GM12878 (cell line): ENCODE data around the gene NPAS3. TPM values are rescaled to one million over a fixed set of nuclear protein-coding genes. Genes with fewer than 3 reads are reported as not detected.
A peak's percentile ranks its signal among the peaks of the same experiment; 100 is the strongest.

ENCODE experiments used
- ATAC-seq: fragments of 200-7000 bp; cut with Tn5 transposase; 3 replicates; pipeline ENCODE4 v1.9.1; 2020; ENCODE audit warnings: mild to moderate bottlenecking, moderate library complexity
- BruUV-seq: library from RNA; stranded (reverse); fragments of 400-500 nt; replicated peaks from 2 replicates; lab custom pipeline; 2021; lab: Mats Ljungman, UMichigan
- CTCF ChIA-PET: fragments of 300-600 bp; sonication (Branson Sonifier 250); formaldehyde crosslinking; extraction: SDS; loops from one replicate; lab custom pipeline; 2021; ENCODE audit warnings: inconsistent platforms; lab: Yijun Ruan, JAX
- POLR2A ChIA-PET: fragments of 350-600 bp; formaldehyde crosslinking; extraction: SDS; loops from one replicate; lab custom pipeline; 2021; ENCODE audit warnings: inconsistent platforms; lab: Charles Lee
- RAD21 ChIA-PET: fragments of 300-600 bp; sonication (Branson Sonifier 250); formaldehyde crosslinking; loops from one replicate; lab custom pipeline; 2023; ENCODE audit warnings: antibody characterized with exemption; ENCODE audit not compliant: unreplicated experiment; lab: Charles Lee
- SMC1A ChIA-PET: fragments of 300-600 bp; sonication (Branson Sonifier 250); formaldehyde crosslinking; loops from one replicate; lab custom pipeline; 2023; ENCODE audit not compliant: unreplicated experiment, uncharacterized antibody; lab: Charles Lee
- DNase-seq: peaks from one replicate; pipeline ENCODE4 v3.0.0-alpha.2; 2011; ENCODE audit warnings: low read depth, low spot score
- FAIRE-seq: peaks from 3 replicates; lab custom pipeline; 2011; peaks lifted over from hg19 to GRCh38; lab: Jason Lieb, UNC
- H2AFZ ChIP-seq: 2 replicates; pipeline ENCODE4 v1.6.0; 2011; ENCODE audit warnings: low read depth, low read length, control low read depth; ENCODE audit not compliant: control insufficient read depth
- H3K27ac ChIP-seq: 2 replicates; pipeline ENCODE4 v1.5.1; 2011; ENCODE audit warnings: control low read depth; ENCODE audit not compliant: control insufficient read depth, insufficient read depth
- H3K27me3 ChIP-seq, 2 experiments: replicated peaks in 1 of 2; 2 replicates each; pipeline versions ENCODE4 v1.6.0 to v1.6.1; 2011; ENCODE audit warnings: low read length in 1 of 2; ENCODE audit not compliant: control insufficient read depth in 2 of 2, insufficient read depth in 2 of 2
- H3K36me3 ChIP-seq, 2 experiments: 2 replicates each; pipeline ENCODE4 v1.5.1; 2011; ENCODE audit warnings: low read length in 1 of 2; ENCODE audit not compliant: control insufficient read depth in 2 of 2, insufficient read depth in 2 of 2
- H3K4me1 ChIP-seq: 2 replicates; pipeline ENCODE4 v1.6.1; 2011; ENCODE audit warnings: mild to moderate bottlenecking, low read length, moderate library complexity, mixed read lengths; ENCODE audit not compliant: control insufficient read depth, insufficient read depth
- H3K4me2 ChIP-seq: 2 replicates; pipeline ENCODE4 v1.6.0; 2011; ENCODE audit warnings: control low read depth; ENCODE audit not compliant: control insufficient read depth, insufficient read depth
- H3K4me3 ChIP-seq: fragments of 200-600 bp; sonication (generic); 2 replicates; pipeline ENCODE4 v1.5.1; 2016
- H3K79me2 ChIP-seq: 2 replicates; pipeline ENCODE4 v1.6.0; 2011; ENCODE audit warnings: low read length; ENCODE audit not compliant: control insufficient read depth, insufficient read depth
- H3K9ac ChIP-seq: 2 replicates; pipeline ENCODE4 v1.8.0; 2011; ENCODE audit warnings: low read length, control low read depth, mixed read lengths; ENCODE audit not compliant: control insufficient read depth, insufficient read depth
- H3K9me3 ChIP-seq: replicated peaks from 3 replicates; pipeline ENCODE4 v1.5.1; 2011; ENCODE audit warnings: mild to moderate bottlenecking, low read length; ENCODE audit not compliant: control insufficient read depth, insufficient read depth
- H4K20me1 ChIP-seq: 2 replicates; pipeline ENCODE4 v1.6.0; 2011; ENCODE audit not compliant: control insufficient read depth, insufficient read depth
- ATF7 ChIP-seq: fragments of 450-650 bp; IDR thresholded peaks from 2 replicates; pipeline ENCODE4 v1.6.1; 2016; ENCODE audit warnings: low read depth, mild to moderate bottlenecking
- BMI1 ChIP-seq: fragments of 450-650 bp; IDR thresholded peaks from 2 replicates; pipeline ENCODE4 v1.6.1; 2016; ENCODE audit warnings: mild to moderate bottlenecking, moderate library complexity, borderline replicate concordance
- CHD1 ChIP-seq: IDR thresholded peaks from 2 replicates; pipeline ENCODE4 v1.6.1; 2012; ENCODE audit warnings: low read depth, low read length, improper control_type of control experiment
- CREM ChIP-seq: IDR thresholded peaks from 2 replicates; pipeline ENCODE4 v1.6.1; 2014; ENCODE audit warnings: antibody characterized with exemption, low read depth
- EED ChIP-seq: sonication (generic); IDR thresholded peaks from 2 replicates; pipeline ENCODE4 v1.6.1; 2016; ENCODE audit warnings: antibody characterized with exemption, low read depth
- EZH2 ChIP-seq: IDR thresholded peaks from 2 replicates; pipeline ENCODE4 v1.6.1; 2012; ENCODE audit warnings: low read depth, mild to moderate bottlenecking, control low read depth, inconsistent platforms, low read length, borderline replicate concordance; ENCODE audit not compliant: control insufficient read depth
- RFX5 ChIP-seq: IDR thresholded peaks from 2 replicates; pipeline ENCODE4 v1.6.1; 2011; ENCODE audit warnings: low read depth, low read length, improper control_type of control experiment
- TCF3 ChIP-seq: IDR thresholded peaks from 2 replicates; pipeline ENCODE4 v1.6.1; 2012; ENCODE audit warnings: low read depth, mild to moderate bottlenecking, low read length, borderline replicate concordance; ENCODE audit not compliant: insufficient read depth
- YBX1 ChIP-seq: fragments of 450-650 bp; IDR thresholded peaks from 2 replicates; pipeline ENCODE4 v1.6.1; 2016; ENCODE audit warnings: antibody characterized with exemption
- YY1 ChIP-seq: IDR thresholded peaks from 2 replicates; pipeline ENCODE4 v1.6.1; 2011; ENCODE audit warnings: low read depth, mild to moderate bottlenecking, low read length
- WGBS: methylation state at CpG from one replicate; pipeline ENCODE4 v1.1.6; 2016; ENCODE audit warnings: low lambda C conversion rate; ENCODE audit not compliant: insufficient replicate concordance, insufficient coverage; ENCODE audit errors: missing lambda C conversion rate; 5-methylcytosine and 5-hydroxymethylcytosine counted together
- in situ Hi-C: fragments of 300-500 bp; cut with MboI; formaldehyde crosslinking; loops from 9 replicates; pipeline ENCODE4 v1.14.3; 2018; ENCODE audit warnings: mixed read lengths
- intact Hi-C: fragments of 100-400 bp; cut with micrococcal nuclease; formaldehyde crosslinking; loops from one replicate; pipeline ENCODE4 v1.14.2; 2022; ENCODE audit not compliant: unreplicated experiment
- polyA plus RNA-seq, 11 experiments: library from polyadenylated mRNA; depleted of rRNA in 4 of 11; unstranded in 6 of 11; stranded (reverse) in 5 of 11; fragments of >200 nt; fragmentation: Nextera tagmentation in 4 of 11; fragmentation: Illumina TruSeq in 1 of 11; extraction: Ambion mirVana in 4 of 11; extraction: Trizol in 1 of 11; gene quantifications; 1 replicate in 1 of 11; 2 replicates in 10 of 11; pipeline versions ENCODE4 v1.2.1 to v1.2.3, GENCODE V29; 2011 to 2016; ENCODE audit warnings: inconsistent platforms in 2 of 11, missing spikeins in 2 of 11, low read depth in 1 of 11
- total RNA-seq, 4 experiments: library from RNA; depleted of rRNA in 3 of 4; stranded (reverse); fragments of >200 nt in 3 of 4; fragmentation: Illumina TruSeq in 1 of 4; extraction: Trizol in 1 of 4; gene quantifications; 2 replicates each; pipeline versions ENCODE4 v1.2.1 to v1.2.3, GENCODE V29; 2013 to 2021
- TF ChIP-seq, protein P1 (sequence below): fragments of 450-650 bp; IDR thresholded peaks from 2 replicates; pipeline ENCODE4 v1.6.1; 2017; ENCODE audit warnings: mild to moderate bottlenecking, moderate library complexity

Gene NPAS3
- total and polyA plus RNA-seq, 10 of the 15 experiments (the other 5 are each of a cell fraction or from before 2014, with no cell fraction given) = under 0.01 to 2.7 (median 0.03) TPM; not detected in 6

DNA sequence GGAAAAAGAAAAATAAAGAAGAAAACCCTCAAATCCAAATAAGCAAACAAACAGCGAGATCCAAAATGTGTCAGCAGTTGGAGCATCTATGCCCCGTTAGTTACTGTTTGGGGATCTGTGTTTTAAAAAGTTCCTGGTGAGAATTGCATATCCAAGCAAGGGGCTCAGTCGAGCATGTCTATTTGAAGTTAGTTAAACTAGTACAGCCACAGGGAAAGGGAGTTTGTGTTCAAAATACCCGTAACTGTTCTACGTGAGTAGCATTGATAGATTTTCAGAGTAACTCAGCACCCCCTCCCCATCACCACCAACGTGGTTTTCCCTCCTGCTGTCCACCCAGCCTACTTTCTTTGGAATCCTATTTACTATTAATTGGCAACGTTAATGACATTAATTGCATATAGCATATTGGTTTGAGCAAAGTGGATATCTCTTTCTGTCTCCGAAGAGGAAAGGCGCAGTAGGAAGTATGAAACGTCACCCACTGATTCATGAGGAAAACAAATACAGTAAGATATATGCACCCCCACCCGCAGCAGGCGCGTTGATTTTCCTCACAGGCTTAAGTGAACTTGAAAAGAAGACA, 1.5 kb downstream of the NPAS3 start:
- WGBS = 7% methylated on average over 13 of the region's 13 CpGs
- ChIA-PET RAD21 (no interaction called here), CTCF (no interaction called here), POLR2A (no interaction called here), SMC1A (no interaction called here)
- no peak for FAIRE-seq
- no peak overlapping the region for H3K4me3 ChIP-seq
- H4K20me1 ChIP-seq = no peaks in the 10 kb centered on the region
- no peak overlapping the region for H3K27ac ChIP-seq
- in situ Hi-C loops (no loop called here), intact Hi-C loops (no loop called here)
- no peaks in the 10 kb centered on the region for H3K9me3 ChIP-seq
- peaks cover 0 to 11% of the 10 kb centered on the region in 2 experiments for H3K27me3 ChIP-seq
- no peaks in the 10 kb centered on the region for H3K36me3 ChIP-seq
- H3K9ac ChIP-seq = no peak overlapping the region
- TF ChIP-seq EZH2 = peak; percentile 80; the same call in 1 of the 2 replicates
- TF ChIP-seq BMI1 = no peak
- no peaks in the 10 kb centered on the region for H3K4me1 ChIP-seq
- peak overlapping the region; percentile 25; the same call in 1 of the 2 replicates for H3K4me2 ChIP-seq
- DNase-seq = no peak
- H2AFZ ChIP-seq = no peak overlapping the region
- H3K79me2 ChIP-seq = no peaks in the 10 kb centered on the region
- ATAC-seq = no peak
- BruUV-seq = no TSS peak

DNA sequence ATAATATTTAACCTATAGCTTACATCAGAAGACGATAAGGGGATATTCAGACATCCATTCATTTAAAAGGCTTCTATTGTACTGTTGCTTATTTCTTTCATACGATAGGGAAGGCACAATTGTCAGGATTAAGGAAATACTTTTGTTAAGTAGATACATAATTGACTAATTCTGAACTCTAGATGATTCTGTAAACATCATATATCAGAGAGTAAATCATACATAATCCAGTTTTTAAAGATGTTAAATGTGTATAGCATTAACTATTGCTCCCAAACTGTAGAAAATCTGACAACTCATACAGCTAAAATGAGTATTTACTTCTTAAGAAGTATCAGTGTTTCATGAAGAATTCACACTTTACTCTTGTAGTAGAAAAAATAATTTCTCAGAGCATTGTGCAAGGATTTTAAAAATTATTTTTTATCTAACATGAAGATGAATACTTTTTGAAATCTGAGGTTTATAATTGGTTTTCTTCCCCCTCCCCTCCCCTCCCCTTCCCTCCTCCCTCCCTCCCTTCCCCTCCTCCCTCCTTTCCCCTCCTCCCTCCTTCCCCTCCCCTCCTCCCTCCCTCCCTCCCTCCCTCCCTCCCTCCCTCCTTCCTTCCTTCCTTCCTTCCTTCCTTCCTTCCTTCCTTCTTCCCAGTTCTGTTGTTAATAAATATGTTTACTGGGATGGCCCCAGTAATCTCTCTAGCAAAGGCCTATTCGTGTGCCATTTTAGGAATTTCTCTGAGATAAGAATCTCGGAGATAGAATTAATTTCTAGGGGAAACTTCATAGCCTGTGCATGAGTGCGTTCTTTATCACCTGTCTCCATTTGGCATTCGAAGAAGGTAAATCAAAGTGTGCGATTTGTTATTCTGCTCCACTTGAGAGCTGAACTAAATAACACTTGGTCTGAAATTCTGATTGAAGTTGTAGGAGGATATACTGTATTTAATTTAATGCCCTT, 2.3 kb downstream of the NPAS3 start:
- FAIRE-seq (no peak), ATAC-seq (no peak), DNase-seq (no peak)
- RAD21 ChIA-PET = no interaction called here
- Histone ChIP-seq H3K9me3 (no peaks in the 10 kb centered on the region), H3K79me2 (no peaks in the 10 kb centered on the region), H3K4me1 (no peaks in the 10 kb centered on the region), H3K4me3 (no peak overlapping the region), H3K27ac (no peak overlapping the region), H3K36me3 (no peaks in the 10 kb centered on the region), H4K20me1 (no peaks in the 10 kb centered on the region), H3K9ac (no peak overlapping the region), H2AFZ (no peak overlapping the region), H3K4me2 (no peak overlapping the region), H3K27me3 (peaks cover 0 to 9% of the 10 kb centered on the region in 2 experiments)
- SMC1A ChIA-PET = no interaction called here
- in situ Hi-C loops = no loop called here
- CTCF ChIA-PET = no interaction called here
- BruUV-seq = no TSS peak
- WGBS = 70% methylated on average over 7 of the region's 7 CpGs
- intact Hi-C loops = no loop called here
- POLR2A ChIA-PET = no interaction called here
- TF ChIP-seq ATF7 (no peak), RFX5 (no peak), TCF3 (no peak), EED (no peak), YY1 (no peak), CREM (no peak), CHD1 (no peak), YBX1 (no peak)
- TF ChIP-seq, protein P1, sequence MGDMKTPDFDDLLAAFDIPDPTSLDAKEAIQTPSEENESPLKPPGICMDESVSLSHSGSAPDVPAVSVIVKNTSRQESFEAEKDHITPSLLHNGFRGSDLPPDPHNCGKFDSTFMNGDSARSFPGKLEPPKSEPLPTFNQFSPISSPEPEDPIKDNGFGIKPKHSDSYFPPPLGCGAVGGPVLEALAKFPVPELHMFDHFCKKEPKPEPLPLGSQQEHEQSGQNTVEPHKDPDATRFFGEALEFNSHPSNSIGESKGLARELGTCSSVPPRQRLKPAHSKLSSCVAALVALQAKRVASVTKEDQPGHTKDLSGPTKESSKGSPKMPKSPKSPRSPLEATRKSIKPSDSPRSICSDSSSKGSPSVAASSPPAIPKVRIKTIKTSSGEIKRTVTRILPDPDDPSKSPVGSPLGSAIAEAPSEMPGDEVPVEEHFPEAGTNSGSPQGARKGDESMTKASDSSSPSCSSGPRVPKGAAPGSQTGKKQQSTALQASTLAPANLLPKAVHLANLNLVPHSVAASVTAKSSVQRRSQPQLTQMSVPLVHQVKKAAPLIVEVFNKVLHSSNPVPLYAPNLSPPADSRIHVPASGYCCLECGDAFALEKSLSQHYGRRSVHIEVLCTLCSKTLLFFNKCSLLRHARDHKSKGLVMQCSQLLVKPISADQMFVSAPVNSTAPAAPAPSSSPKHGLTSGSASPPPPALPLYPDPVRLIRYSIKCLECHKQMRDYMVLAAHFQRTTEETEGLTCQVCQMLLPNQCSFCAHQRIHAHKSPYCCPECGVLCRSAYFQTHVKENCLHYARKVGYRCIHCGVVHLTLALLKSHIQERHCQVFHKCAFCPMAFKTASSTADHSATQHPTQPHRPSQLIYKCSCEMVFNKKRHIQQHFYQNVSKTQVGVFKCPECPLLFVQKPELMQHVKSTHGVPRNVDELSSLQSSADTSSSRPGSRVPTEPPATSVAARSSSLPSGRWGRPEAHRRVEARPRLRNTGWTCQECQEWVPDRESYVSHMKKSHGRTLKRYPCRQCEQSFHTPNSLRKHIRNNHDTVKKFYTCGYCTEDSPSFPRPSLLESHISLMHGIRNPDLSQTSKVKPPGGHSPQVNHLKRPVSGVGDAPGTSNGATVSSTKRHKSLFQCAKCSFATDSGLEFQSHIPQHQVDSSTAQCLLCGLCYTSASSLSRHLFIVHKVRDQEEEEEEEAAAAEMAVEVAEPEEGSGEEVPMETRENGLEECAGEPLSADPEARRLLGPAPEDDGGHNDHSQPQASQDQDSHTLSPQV = no peak
